HL-60/S4 treated with retinoic acid at 250 ng/mL for 4 days and 3 days (cell line): ENCODE results near the gene FAM163B.

ENCODE experiments used
- in situ Hi-C: fragments of 300-500 bp; cut with MboI; formaldehyde crosslinking; loops from 2 replicates; pipeline ENCODE4 v1.7.0; 2022; ENCODE audit warnings: low sequenced_read_pairs

The FAM163B gene

GRCh38 chr9:133552236-133552635 is 57.0 kb downstream of the FAM163B start:
- in situ Hi-C loops: no loop called here

GRCh38 chr9:133551446-133551845 is 57.7 kb downstream of the FAM163B start:
- in situ Hi-C loops: no loop called here

GRCh38 chr9:133547116-133547515 is 62.1 kb downstream of the FAM163B start:
- in situ Hi-C loops: no loop called here

- in situ Hi-C loops: no loop called here
Observed at GRCh38 chr9:133546287-133546680, 62.9 kb downstream of the FAM163B start.

GRCh38 chr9:133545494-133546286 is 63.5 kb downstream of the FAM163B start:
- in situ Hi-C loops: no loop called here

- in situ Hi-C loops: no loop called here
Observed at GRCh38 chr9:133543772-133544467, 65.3 kb downstream of the FAM163B start.

GRCh38 chr9:133542002-133542401 is 67.2 kb downstream of the FAM163B start:
- in situ Hi-C loops: no loop called here

- in situ Hi-C loops: no loop called here
Observed at GRCh38 chr9:133540698-133541025, 68.5 kb downstream of the FAM163B start.

- in situ Hi-C loops: no loop called here
Observed at GRCh38 chr9:133539991-133540697, 69.0 kb downstream of the FAM163B start.

GRCh38 chr9:133538851-133539833 is 70.0 kb downstream of the FAM163B start:
- in situ Hi-C loops: no loop called here

GRCh38 chr9:133538176-133538575 is 71.0 kb downstream of the FAM163B start:
- in situ Hi-C loops: no loop called here

- in situ Hi-C loops: no loop called here
Observed at GRCh38 chr9:133537257-133537656, 71.9 kb downstream of the FAM163B start.

GRCh38 chr9:133536536-133536935 is 72.7 kb downstream of the FAM163B start:
- in situ Hi-C loops: no loop called here

- in situ Hi-C loops: no loop called here
Observed at GRCh38 chr9:133536080-133536479, 73.1 kb downstream of the FAM163B start.

GRCh38 chr9:133535306-133535877 is 73.8 kb downstream of the FAM163B start:
- in situ Hi-C loops: no loop called here

- in situ Hi-C loops: no loop called here
Observed at GRCh38 chr9:133534346-133535291, 74.6 kb downstream of the FAM163B start, which contains the start of gene ADAMTSL2. ADAMTSL2 (plus strand) TSS chr9:133534704; CDS start chr9:133536713, 2,009 bp downstream.

- in situ Hi-C loops: no loop called here
Observed at GRCh38 chr9:133533857-133534256, 75.3 kb downstream of the FAM163B start.

- in situ Hi-C loops: no loop called here
Observed at GRCh38 chr9:133532937-133533668, 76.1 kb downstream of the FAM163B start.
